ENCODE measurements around the gene FYB1.

FYB1 gene

DNA sequence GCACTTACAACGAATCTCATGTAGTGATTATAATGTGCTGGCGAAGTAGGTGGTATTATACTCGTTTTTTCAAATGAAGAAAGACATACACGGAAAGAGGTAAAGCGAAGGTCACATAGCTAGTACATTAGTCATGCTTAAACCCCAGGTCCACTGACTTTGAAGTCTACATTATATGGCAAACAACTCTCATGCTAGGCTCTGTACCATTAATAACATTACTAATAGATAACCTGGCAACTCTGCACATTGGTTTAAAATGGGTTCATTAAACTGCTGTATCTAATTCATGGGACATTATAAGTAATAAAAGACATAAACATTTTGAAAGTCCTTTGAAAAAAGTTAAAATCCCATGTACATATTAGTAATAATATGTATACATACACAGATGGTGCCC lies 21.2 kb downstream of the FYB1 start:
- Histone ChIP-seq H3K4me3 (ENCODE audit: insufficient read depth, low read depth, low read length) (no peak overlapping the region), H3K36me3 (ENCODE audit: control insufficient read depth, insufficient read depth, low read length) (no peaks in the 10 kb centered on the region), H3K9me3 (ENCODE audit: control insufficient read depth, low read length) (no peaks in the 10 kb centered on the region), H3K27me3 (ENCODE audit: control insufficient read depth, insufficient read depth, low read length, poor library complexity, severe bottlenecking) (no peaks in the 10 kb centered on the region), H3K27ac (ENCODE audit: insufficient read depth, low read depth, low read length, poor library complexity, severe bottlenecking) (no peak overlapping the region), H3K4me1 (ENCODE audit: control insufficient read depth, insufficient read depth, low read length) (no peaks in the 10 kb centered on the region)
- WGBS, 2 experiments = 91 to 96% methylated on average over 5 of the region's 5 CpGs

DNA sequence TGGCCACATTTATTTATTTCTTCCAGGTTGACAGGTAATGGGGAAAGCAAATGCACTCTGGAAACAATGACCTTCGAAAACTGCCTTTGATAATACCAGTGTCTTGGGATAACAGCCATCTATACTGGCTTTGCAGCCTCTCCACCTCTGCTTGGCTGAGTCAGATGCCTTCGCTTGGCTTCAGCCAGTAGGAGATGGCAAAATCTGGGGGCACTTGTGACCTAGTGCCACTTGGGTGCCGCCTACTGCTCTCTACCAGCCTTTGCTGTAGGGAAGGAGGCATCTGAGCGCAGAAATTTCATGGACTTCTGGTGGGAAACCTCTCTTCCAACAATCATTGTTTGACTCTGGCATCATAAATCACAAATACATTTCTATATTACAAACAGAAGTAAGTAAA lies 21.8 kb downstream of the FYB1 start:
- Histone ChIP-seq H3K36me3 (ENCODE audit: control insufficient read depth, insufficient read depth, low read length) (no peaks in the 10 kb centered on the region), H3K4me3 (ENCODE audit: insufficient read depth, low read depth, low read length) (no peak overlapping the region), H3K4me1 (ENCODE audit: control insufficient read depth, insufficient read depth, low read length) (no peaks in the 10 kb centered on the region), H3K27me3 (ENCODE audit: control insufficient read depth, insufficient read depth, low read length, poor library complexity, severe bottlenecking) (no peaks in the 10 kb centered on the region), H3K9me3 (ENCODE audit: control insufficient read depth, low read length) (no peaks in the 10 kb centered on the region), H3K27ac (ENCODE audit: insufficient read depth, low read depth, low read length, poor library complexity, severe bottlenecking) (no peak overlapping the region)
- WGBS, 2 experiments = 94 to 96% methylated on average over 4 of the region's 4 CpGs

DNA sequence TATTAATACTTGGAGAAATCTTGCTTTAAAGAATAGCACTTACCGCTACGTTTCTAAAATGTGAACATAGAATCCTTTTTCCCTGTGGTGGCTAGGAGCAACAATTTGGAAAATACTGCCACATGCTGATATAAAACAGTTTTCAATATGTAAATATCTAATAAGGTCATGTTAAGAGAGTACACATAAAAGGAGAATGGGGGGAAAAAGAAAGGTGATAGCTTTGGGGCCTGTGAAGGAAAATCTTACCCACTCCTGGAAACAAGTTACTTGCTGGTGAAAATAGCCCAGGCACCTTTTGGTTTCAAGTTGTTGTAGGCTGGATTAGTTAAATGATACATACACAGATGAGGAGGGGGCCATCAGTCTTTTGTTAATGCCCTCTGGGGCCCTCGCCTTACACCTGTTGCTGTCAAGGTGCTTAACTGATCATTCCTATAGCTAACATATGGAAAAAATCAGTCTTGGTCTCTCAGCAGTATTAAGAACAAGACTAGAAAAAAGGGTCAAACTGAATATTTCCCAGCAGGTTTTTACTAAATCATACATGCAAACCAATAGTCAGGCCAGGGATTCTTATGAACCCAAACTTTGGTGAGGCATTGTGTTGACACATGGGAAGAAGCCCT lies 24.1 kb downstream of the FYB1 start:
- Histone ChIP-seq H3K27me3 (ENCODE audit: control insufficient read depth, insufficient read depth, low read length, poor library complexity, severe bottlenecking) (no peaks in the 10 kb centered on the region), H3K9me3 (ENCODE audit: control insufficient read depth, low read length) (no peaks in the 10 kb centered on the region), H3K4me1 (ENCODE audit: control insufficient read depth, insufficient read depth, low read length) (no peaks in the 10 kb centered on the region), H3K36me3 (ENCODE audit: control insufficient read depth, insufficient read depth, low read length) (no peaks in the 10 kb centered on the region), H3K27ac (ENCODE audit: insufficient read depth, low read depth, low read length, poor library complexity, severe bottlenecking) (no peak overlapping the region), H3K4me3 (ENCODE audit: insufficient read depth, low read depth, low read length) (no peak overlapping the region)
- 93 to 100% methylated on average over 3 of the region's 3 CpGs for WGBS, 2 experiments

DNA sequence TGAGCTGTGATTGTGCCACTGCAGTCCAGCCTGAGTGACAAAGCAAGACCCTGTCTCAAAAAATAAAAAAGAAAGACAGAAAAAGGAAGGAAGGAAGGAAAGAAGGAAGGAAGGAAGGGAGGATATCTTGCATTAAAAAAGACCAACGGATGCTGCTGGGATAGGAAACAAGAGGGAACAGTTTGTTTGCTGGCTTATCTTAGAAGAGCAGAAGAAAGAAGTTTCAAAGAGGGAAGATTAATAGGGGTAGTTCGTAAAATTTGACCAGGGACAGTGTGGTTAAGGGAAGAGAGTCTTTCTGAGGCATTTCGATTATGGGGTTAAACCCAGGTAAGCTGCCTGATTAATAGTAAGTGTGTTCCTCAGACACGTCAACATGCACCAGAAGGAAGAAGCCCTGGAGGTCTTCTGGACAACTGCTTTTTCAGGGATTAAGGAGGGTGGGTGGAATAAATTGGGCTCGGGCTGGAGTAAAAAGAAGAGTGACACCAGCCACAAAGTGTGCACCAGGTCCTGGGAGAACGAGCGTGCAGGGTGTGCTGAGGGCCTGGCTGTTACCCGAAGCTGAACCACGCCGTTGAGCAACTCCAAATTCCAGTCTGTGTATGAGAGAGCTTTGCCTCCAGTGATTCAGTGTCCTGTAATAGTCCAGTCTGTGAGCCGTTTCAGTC lies 24.8 kb downstream of the FYB1 start:
- H3K9me3 ChIP-seq (ENCODE audit: control insufficient read depth, low read length) = no peaks in the 10 kb centered on the region
- H3K4me3 ChIP-seq (ENCODE audit: insufficient read depth, low read depth, low read length) = no peak overlapping the region
- 82 to 83% methylated on average over 11 of the region's 11 CpGs for whole genome bisulfite sequencing, 2 experiments
- no peaks in the 10 kb centered on the region for H3K4me1 ChIP-seq (ENCODE audit: control insufficient read depth, insufficient read depth, low read length)
- H3K27ac ChIP-seq (ENCODE audit: insufficient read depth, low read depth, low read length, poor library complexity, severe bottlenecking) = no peak overlapping the region
- H3K36me3 ChIP-seq (ENCODE audit: control insufficient read depth, insufficient read depth, low read length) = no peaks in the 10 kb centered on the region
- H3K27me3 ChIP-seq (ENCODE audit: control insufficient read depth, insufficient read depth, low read length, poor library complexity, severe bottlenecking) = no peaks in the 10 kb centered on the region

DNA sequence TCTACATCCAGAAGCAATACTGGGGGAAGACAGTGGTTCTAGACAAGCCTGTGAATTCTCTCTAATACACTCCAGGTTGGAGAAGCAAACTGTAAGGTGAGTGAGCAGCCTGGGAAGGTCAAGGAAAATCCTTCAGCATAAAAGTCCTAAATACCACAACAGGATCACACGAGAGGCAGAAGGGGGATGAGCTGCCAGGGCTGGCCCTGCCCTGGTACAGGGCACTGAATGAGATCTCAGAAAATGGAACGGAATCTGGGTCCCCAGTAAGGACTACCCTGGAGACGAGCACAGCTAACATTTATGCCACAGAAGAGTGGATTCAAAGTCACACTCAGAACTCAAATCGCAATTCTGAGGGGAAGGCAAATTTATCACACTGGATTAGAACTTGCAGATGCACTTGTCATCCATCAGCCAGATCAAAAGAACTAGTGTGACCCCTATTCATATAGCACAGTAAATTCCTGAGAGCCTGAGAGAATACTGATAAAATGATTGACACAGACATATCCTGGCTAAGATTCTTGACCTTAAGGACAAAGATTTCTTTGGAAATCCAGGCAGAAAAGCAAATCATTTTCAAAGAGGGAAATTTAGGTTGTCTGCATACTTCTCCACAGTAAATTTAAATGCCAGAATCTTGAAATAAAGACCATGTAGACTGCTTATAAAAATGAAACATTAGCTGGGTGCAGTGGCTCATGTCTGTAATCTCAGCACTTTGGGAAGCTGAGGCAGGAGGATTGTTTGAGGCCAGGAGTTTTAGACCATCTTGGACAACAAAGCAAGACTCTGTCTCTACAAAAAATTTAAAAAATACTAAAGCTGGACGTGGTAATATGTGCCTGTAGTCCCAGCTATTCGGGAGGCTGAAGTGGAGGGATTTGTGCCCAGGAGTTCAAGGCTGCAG lies 25.6 kb downstream of the FYB1 start:
- Histone ChIP-seq H3K4me3 (ENCODE audit: insufficient read depth, low read depth, low read length) (no peak overlapping the region), H3K27ac (ENCODE audit: insufficient read depth, low read depth, low read length, poor library complexity, severe bottlenecking) (no peak overlapping the region), H3K36me3 (ENCODE audit: control insufficient read depth, insufficient read depth, low read length) (no peaks in the 10 kb centered on the region), H3K9me3 (ENCODE audit: control insufficient read depth, low read length) (no peaks in the 10 kb centered on the region), H3K27me3 (ENCODE audit: control insufficient read depth, insufficient read depth, low read length, poor library complexity, severe bottlenecking) (no peaks in the 10 kb centered on the region), H3K4me1 (ENCODE audit: control insufficient read depth, insufficient read depth, low read length) (no peaks in the 10 kb centered on the region)
- 83 to 88% methylated on average over 6 of the region's 6 CpGs for WGBS, 2 experiments

DNA sequence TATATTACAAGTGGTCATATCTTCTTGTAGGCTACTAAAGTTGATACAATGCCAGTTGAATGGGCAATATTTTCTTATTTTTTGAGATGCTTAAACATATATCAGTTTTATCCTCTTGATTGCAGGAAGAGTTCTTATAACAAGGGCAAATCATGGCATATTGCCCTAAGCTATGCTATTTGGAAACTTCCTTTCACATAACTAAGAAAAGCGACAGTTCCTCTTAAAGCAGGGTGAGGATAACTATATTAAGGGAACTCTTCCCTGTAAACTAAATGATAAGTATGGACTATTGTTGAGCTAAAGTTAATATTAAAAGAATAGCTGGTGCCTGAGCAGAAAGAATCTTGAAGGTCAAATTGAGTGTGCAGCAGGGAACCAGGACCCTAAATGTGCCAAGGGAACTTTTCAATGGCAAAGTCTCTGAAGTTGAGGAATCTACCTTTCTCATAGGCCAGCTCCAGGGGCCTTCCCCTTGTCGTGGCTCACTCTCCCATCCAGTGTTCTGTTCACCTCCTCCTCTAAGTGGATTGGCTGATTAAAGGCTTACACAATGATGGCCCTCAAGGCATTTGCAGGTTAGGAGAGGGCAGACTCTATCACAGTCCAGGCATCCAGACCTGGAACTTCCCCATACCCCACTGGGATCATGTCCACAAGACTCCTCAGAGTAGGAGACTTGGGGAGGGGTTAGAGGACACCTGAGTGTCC lies 26.8 kb downstream of the FYB1 start:
- H3K27ac ChIP-seq (ENCODE audit: insufficient read depth, low read depth, low read length, poor library complexity, severe bottlenecking) = no peak overlapping the region
- 91 to 96% methylated on average over 2 of the region's 2 CpGs for WGBS, 2 experiments
- H3K4me1 ChIP-seq (ENCODE audit: control insufficient read depth, insufficient read depth, low read length) = no peaks in the 10 kb centered on the region
- no peaks in the 10 kb centered on the region for H3K27me3 ChIP-seq (ENCODE audit: control insufficient read depth, insufficient read depth, low read length, poor library complexity, severe bottlenecking)
- no peak overlapping the region for H3K4me3 ChIP-seq (ENCODE audit: insufficient read depth, low read depth, low read length)
- H3K36me3 ChIP-seq (ENCODE audit: control insufficient read depth, insufficient read depth, low read length) = no peaks in the 10 kb centered on the region
- no peaks in the 10 kb centered on the region for H3K9me3 ChIP-seq (ENCODE audit: control insufficient read depth, low read length)

DNA sequence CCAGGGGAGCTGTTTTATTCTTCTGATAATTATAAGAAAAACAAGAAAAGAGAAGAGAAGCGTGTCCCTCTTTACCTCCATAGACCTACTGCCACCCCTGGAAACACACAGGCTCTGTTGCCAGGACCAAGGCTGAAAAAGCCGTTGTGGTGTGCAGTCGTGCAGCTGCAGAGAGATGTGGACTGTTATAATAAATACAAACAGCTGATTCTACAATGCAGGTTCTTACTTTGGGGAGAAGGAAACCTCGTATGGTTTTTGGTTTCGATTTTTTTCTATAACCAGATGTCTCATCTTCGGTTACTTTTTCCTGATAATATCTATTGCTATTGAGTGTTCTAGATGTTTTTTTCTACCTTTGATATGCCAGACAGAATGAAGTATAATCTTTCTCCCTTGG lies 28.1 kb downstream of the FYB1 start:
- no peaks in the 10 kb centered on the region for H3K4me1 ChIP-seq (ENCODE audit: control insufficient read depth, insufficient read depth, low read length)
- no peaks in the 10 kb centered on the region for H3K36me3 ChIP-seq (ENCODE audit: control insufficient read depth, insufficient read depth, low read length)
- H3K9me3 ChIP-seq (ENCODE audit: control insufficient read depth, low read length) = no peaks in the 10 kb centered on the region
- no peak overlapping the region for H3K4me3 ChIP-seq (ENCODE audit: insufficient read depth, low read depth, low read length)
- no peak overlapping the region for H3K27ac ChIP-seq (ENCODE audit: insufficient read depth, low read depth, low read length, poor library complexity, severe bottlenecking)
- no peaks in the 10 kb centered on the region for H3K27me3 ChIP-seq (ENCODE audit: control insufficient read depth, insufficient read depth, low read length, poor library complexity, severe bottlenecking)
- WGBS, 2 experiments = 63% methylated on average over 5 of the region's 6 CpGs; no CpG with 5 or more reads in 1 of the 2 experiments

DNA sequence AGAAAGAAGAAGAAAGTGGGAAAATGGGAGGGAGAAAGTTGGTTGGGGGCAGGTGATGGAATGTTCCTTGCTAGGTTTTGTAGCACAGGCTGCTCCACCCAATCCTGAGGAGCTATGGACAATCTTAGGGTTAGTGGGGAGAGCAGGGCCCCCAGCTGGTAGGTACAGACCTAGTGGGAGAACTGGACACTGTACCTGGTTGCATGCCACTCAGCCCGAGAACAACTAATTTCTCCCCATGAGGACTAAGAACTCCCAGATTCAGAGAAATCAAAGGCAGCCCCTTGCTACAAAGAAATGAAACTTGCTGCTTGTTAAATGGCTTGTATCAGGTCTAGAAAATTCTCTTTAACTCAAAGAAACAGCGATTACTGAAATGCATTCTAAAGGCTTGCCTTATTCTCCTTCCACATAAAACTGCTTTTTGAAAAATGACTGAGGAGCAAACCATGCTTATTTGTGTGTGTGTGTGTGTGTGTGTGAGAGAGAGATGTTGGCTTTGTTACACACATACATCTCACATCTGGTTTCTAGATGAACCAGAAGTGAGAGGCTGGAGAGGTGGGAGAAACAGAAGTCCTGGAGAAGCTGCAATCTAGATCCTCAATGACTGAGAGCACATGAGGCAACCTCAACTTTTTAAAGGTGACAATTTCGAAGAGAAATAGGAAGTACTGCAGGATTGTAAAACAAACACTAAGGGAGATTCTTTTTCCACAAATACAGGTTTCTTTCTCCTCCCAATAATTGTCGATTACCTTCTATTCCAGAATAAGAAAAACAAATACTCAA lies 28.9 kb downstream of the FYB1 start:
- 93 to 96% methylated on average over 3 of the region's 4 CpGs for WGBS, 2 experiments

DNA sequence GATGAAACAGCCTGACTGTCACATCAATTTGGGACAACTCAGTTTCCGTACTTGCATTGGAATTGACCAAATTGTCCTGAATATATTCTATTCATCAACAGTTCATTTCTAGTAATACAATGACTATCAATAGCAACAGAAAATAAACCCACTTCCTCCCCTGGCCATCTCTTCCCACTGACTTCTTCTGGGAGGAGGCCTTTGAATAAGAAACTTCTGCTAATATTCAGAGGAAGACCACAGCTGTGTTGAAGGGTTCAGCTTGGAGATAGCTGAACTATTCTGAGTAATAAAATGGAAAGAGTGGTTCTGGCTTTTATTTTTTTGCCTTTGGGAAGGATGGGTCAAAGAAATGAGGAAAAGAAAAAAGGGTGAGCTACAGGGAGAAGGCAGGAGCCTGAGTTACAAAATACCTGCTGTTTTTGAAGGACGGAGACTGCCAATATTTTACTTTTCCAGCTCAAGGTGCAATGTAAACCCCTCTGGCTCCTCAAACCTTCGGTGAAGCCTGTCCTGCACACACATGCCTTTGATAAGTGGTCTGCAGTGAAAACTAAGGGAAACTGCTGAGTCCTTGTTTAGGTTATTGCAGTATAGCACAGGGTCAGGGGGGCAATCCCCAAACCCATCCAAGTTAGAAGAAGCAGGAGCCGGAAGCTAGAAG lies 29.9 kb downstream of the FYB1 start:
- 92 to 100% methylated on average over 4 of the region's 4 CpGs for WGBS, 2 experiments

More for the DNA sequence above, 28.9 kb downstream of the FYB1 start:
- no peak overlapping the region for H3K4me3 ChIP-seq (ENCODE audit: insufficient read depth, low read depth, low read length)
- H3K4me1 ChIP-seq (ENCODE audit: control insufficient read depth, insufficient read depth, low read length) = no peaks in the 10 kb centered on the region
- H3K27ac ChIP-seq (ENCODE audit: insufficient read depth, low read depth, low read length, poor library complexity, severe bottlenecking) = no peak overlapping the region
- no peaks in the 10 kb centered on the region for H3K9me3 ChIP-seq (ENCODE audit: control insufficient read depth, low read length)
- no peaks in the 10 kb centered on the region for H3K36me3 ChIP-seq (ENCODE audit: control insufficient read depth, insufficient read depth, low read length)
- no peaks in the 10 kb centered on the region for H3K27me3 ChIP-seq (ENCODE audit: control insufficient read depth, insufficient read depth, low read length, poor library complexity, severe bottlenecking)

More for the DNA sequence above, 29.9 kb downstream of the FYB1 start:
- Histone ChIP-seq H3K27me3 (ENCODE audit: control insufficient read depth, insufficient read depth, low read length, poor library complexity, severe bottlenecking) (no peaks in the 10 kb centered on the region), H3K4me1 (ENCODE audit: control insufficient read depth, insufficient read depth, low read length) (no peaks in the 10 kb centered on the region), H3K4me3 (ENCODE audit: insufficient read depth, low read depth, low read length) (no peak overlapping the region), H3K36me3 (ENCODE audit: control insufficient read depth, insufficient read depth, low read length) (no peaks in the 10 kb centered on the region), H3K27ac (ENCODE audit: insufficient read depth, low read depth, low read length, poor library complexity, severe bottlenecking) (no peak overlapping the region), H3K9me3 (ENCODE audit: control insufficient read depth, low read length) (no peaks in the 10 kb centered on the region)

Measured in ectodermal cell (in vitro differentiated cells).